ENCODE results near the gene RHBDD1. TPM values are rescaled to one million over a fixed set of nuclear protein-coding genes. Genes with fewer than 3 reads are reported as not detected.

The RHBDD1 gene
- total and polyA plus RNA-seq, 2 donors from 2014 or later: 8.3 to 49.9 TPM

GRCh38 chr2:226902041-226902966 is 66.5 kb downstream of the RHBDD1 start:
- Histone ChIP-seq H3K9me3 (ENCODE audit: control insufficient read depth in 2 of 3, insufficient read depth in 1 of 3, low read length in 3 of 3) (no peaks in the 10 kb centered on the region), H3K9ac (ENCODE audit: low read length in 3 of 3) (no peak overlapping the region), H3K4me1 (ENCODE audit: control insufficient read depth in 2 of 3, insufficient read depth in 2 of 3, low read depth in 1 of 3, low read length in 3 of 3) (peaks cover 0 to 4% (median 0%) of the 10 kb centered on the region in 3 donors), H3K36me3 (ENCODE audit: control insufficient read depth in 2 of 3, insufficient read depth in 3 of 3, low read length in 3 of 3) (no peaks in the 10 kb centered on the region), H3K27me3 (ENCODE audit: control insufficient read depth, insufficient read depth, low read length) (no peaks in the 10 kb centered on the region), H3K4me3 (ENCODE audit: low read length in 3 of 3) (no peak overlapping the region), H3K27ac (ENCODE audit: low read depth in 2 of 2, low read length in 2 of 2) (no peak overlapping the region)
- DNase-seq: no peak
- TF ChIP-seq, protein P1, sequence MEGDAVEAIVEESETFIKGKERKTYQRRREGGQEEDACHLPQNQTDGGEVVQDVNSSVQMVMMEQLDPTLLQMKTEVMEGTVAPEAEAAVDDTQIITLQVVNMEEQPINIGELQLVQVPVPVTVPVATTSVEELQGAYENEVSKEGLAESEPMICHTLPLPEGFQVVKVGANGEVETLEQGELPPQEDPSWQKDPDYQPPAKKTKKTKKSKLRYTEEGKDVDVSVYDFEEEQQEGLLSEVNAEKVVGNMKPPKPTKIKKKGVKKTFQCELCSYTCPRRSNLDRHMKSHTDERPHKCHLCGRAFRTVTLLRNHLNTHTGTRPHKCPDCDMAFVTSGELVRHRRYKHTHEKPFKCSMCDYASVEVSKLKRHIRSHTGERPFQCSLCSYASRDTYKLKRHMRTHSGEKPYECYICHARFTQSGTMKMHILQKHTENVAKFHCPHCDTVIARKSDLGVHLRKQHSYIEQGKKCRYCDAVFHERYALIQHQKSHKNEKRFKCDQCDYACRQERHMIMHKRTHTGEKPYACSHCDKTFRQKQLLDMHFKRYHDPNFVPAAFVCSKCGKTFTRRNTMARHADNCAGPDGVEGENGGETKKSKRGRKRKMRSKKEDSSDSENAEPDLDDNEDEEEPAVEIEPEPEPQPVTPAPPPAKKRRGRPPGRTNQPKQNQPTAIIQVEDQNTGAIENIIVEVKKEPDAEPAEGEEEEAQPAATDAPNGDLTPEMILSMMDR (IDR thresholded peaks at IDR 0.05; ENCODE audit: borderline replicate concordance, extremely low read depth, insufficient read depth): no peak
- peak; percentile 11 for FAIRE-seq
- intact Hi-C loops (cut with DNase I): no loop called here

GRCh38 chr2:226903179-226903578 is 67.3 kb downstream of the RHBDD1 start:
- Histone ChIP-seq H3K27me3 (ENCODE audit: control insufficient read depth, insufficient read depth, low read length) (no peaks in the 10 kb centered on the region), H3K9ac (ENCODE audit: low read length in 3 of 3) (no peak overlapping the region), H3K27ac (ENCODE audit: low read depth in 2 of 2, low read length in 2 of 2) (no peak overlapping the region), H3K4me3 (ENCODE audit: low read length in 3 of 3) (no peak overlapping the region), H3K9me3 (ENCODE audit: control insufficient read depth in 2 of 3, insufficient read depth in 1 of 3, low read length in 3 of 3) (no peaks in the 10 kb centered on the region), H3K36me3 (ENCODE audit: control insufficient read depth in 2 of 3, insufficient read depth in 3 of 3, low read length in 3 of 3) (no peaks in the 10 kb centered on the region), H3K4me1 (ENCODE audit: control insufficient read depth in 2 of 3, insufficient read depth in 2 of 3, low read depth in 1 of 3, low read length in 3 of 3) (peaks cover 1 to 6% (median 2%) of the 10 kb centered on the region in 3 donors)
- intact Hi-C loops (cut with DNase I): no loop called here
- FAIRE-seq (no peak), DNase-seq (no peak)
- TF ChIP-seq, protein P1 (IDR thresholded peaks at IDR 0.05; ENCODE audit: borderline replicate concordance, extremely low read depth, insufficient read depth): no peak

GRCh38 chr2:226904592-226904991 is 68.7 kb downstream of the RHBDD1 start:
- FAIRE-seq: no peak
- H3K27me3 ChIP-seq (ENCODE audit: control insufficient read depth, insufficient read depth, low read length): no peaks in the 10 kb centered on the region
- no peaks in the 10 kb centered on the region for H3K9me3 ChIP-seq (ENCODE audit: control insufficient read depth in 2 of 3, insufficient read depth in 1 of 3, low read length in 3 of 3)
- TF ChIP-seq, protein P1 (IDR thresholded peaks at IDR 0.05; ENCODE audit: borderline replicate concordance, extremely low read depth, insufficient read depth): no peak
- peaks cover 2 to 7% (median 3%) of the 10 kb centered on the region in 3 donors for H3K4me1 ChIP-seq (ENCODE audit: control insufficient read depth in 2 of 3, insufficient read depth in 2 of 3, low read depth in 1 of 3, low read length in 3 of 3)
- no peak for DNase-seq
- no peak overlapping the region for H3K27ac ChIP-seq (ENCODE audit: low read depth in 2 of 2, low read length in 2 of 2)
- H3K4me3 ChIP-seq (ENCODE audit: low read length in 3 of 3): no peak overlapping the region
- no peak overlapping the region for H3K9ac ChIP-seq (ENCODE audit: low read length in 3 of 3)
- intact Hi-C loops (cut with DNase I): no loop called here
- H3K36me3 ChIP-seq (ENCODE audit: control insufficient read depth in 2 of 3, insufficient read depth in 3 of 3, low read length in 3 of 3): no peaks in the 10 kb centered on the region

Data from kidney (tissue), 14 donors.